ENCODE data around the gene MAML2. TPM values are rescaled to one million over a fixed set of nuclear protein-coding genes. Genes with fewer than 3 reads are reported as not detected.

The MAML2 gene
- polyA plus RNA-seq, 1 of the 3 experiments (the other 2 are of a cell fraction) = 20.1 TPM

- Histone ChIP-seq H3K79me2 (ENCODE audit: insufficient read depth) (peaks cover 81% of the 10 kb centered on the region), H3K27ac (ENCODE audit: low read depth in 2 of 2, low read length in 1 of 2) (peak overlapping the region; percentile 80 to 85; a peak in 3 of 4 replicates), H3K4me2 (peak overlapping the region; percentile 23; the same call in 1 of the 2 replicates), H3K9me3 (no peaks in the 10 kb centered on the region), H3K27me3 (ENCODE audit: insufficient read depth) (no peaks in the 10 kb centered on the region), H4K20me1 (ENCODE audit: insufficient read depth) (no peaks in the 10 kb centered on the region), H3K9ac (no peak overlapping the region), H3K4me3 (ENCODE audit: low read depth in 2 of 2, low read length in 1 of 2) (no peak overlapping the region), H3F3A (replicated peaks; ENCODE audit: insufficient read depth) (peaks cover 12% of the 10 kb centered on the region), H3K36me3 (replicated peaks in 1 of 2; ENCODE audit: control insufficient read depth in 1 of 2, insufficient read depth in 2 of 2, low read length in 1 of 2) (peaks cover 8 to 10% of the 10 kb centered on the region in 2 experiments), H3K4me1 (ENCODE audit: control insufficient read depth in 1 of 2, insufficient read depth in 2 of 2, low read depth in 1 of 2, low read length in 1 of 2) (peaks cover 11 to 24% of the 10 kb centered on the region in 2 experiments), H2AFZ (ENCODE audit: low read depth) (no peak overlapping the region), H3K9me2 (no peaks in the 10 kb centered on the region)
- 16% methylated on average over 3 of the region's 3 CpGs for WGBS (ENCODE audit: low lambda C conversion rate)
- CTCF ChIA-PET = interaction anchor here (1.4 to 3.4 kb wide), 2 partner anchors 254 kb away, joined by 3 to 12 read pairs; partner anchors contain the start of gene MAML2
- DNase-seq = no peak
- TF ChIP-seq YY1 (IDR thresholded peaks at IDR 0.05; ENCODE audit: low read depth) (no peak), POLR2AphosphoS5 (IDR thresholded peaks at IDR 0.05; ENCODE audit: low read depth, low read length) (peak; percentile 48; the same call in 1 of the 2 replicates), RAD21 (IDR thresholded peaks at IDR 0.05; ENCODE audit: low read length) (no peak), JUND (IDR thresholded peaks at IDR 0.05) (peak; percentile 69), NFIC (IDR thresholded peaks at IDR 0.05; ENCODE audit: borderline replicate concordance) (peak; percentile 56; the same call in 1 of the 2 replicates), MEF2A (IDR thresholded peaks at IDR 0.05; ENCODE audit: borderline replicate concordance, low read depth) (no peak), TEAD4 (IDR thresholded peaks at IDR 0.05; ENCODE audit: borderline replicate concordance, insufficient read depth) (peak; percentile 50; the same call in 1 of the 2 replicates), TCF12 (IDR thresholded peaks at IDR 0.05) (peak; percentile 73), FOSL2 (IDR thresholded peaks at IDR 0.05; ENCODE audit: borderline replicate concordance, low read depth) (peak; percentile 42; the same call in 1 of the 2 replicates), FOXJ3 (CRISPR knock-in tag; IDR thresholded peaks at IDR 0.05) (no peak), FOXM1 (IDR thresholded peaks at IDR 0.05; ENCODE audit: low read depth) (0 out of 2 replicates have a peak, but pooled peaks have one; percentile 41), EP300 (IDR thresholded peaks at IDR 0.05; ENCODE audit: borderline replicate concordance in 1 of 2, low read depth in 1 of 2, low read length in 1 of 2) (peak; percentile 22 to 82; a peak in 3 of 4 replicates), RXRA (IDR thresholded peaks at IDR 0.05; ENCODE audit: borderline replicate concordance, low read depth) (0 out of 2 replicates have a peak, but pooled peaks have one; percentile 35), PBX3 (IDR thresholded peaks at IDR 0.05) (peak; percentile 91)
- POLR2A ChIA-PET = no interaction called here
Observed at GRCh38 chr11:96088914-96089313, 254.1 kb downstream of the MAML2 start.

- Histone ChIP-seq H3K9ac (no peak overlapping the region), H3K9me3 (no peaks in the 10 kb centered on the region), H3K27me3 (ENCODE audit: insufficient read depth) (no peaks in the 10 kb centered on the region), H3K4me1 (ENCODE audit: control insufficient read depth in 1 of 2, insufficient read depth in 2 of 2, low read depth in 1 of 2, low read length in 1 of 2) (peaks cover 8 to 16% of the 10 kb centered on the region in 2 experiments), H3K9me2 (no peaks in the 10 kb centered on the region), H4K20me1 (ENCODE audit: insufficient read depth) (no peaks in the 10 kb centered on the region), H3K4me3 (ENCODE audit: low read depth in 2 of 2, low read length in 1 of 2) (no peak overlapping the region), H3K27ac (ENCODE audit: low read depth in 2 of 2, low read length in 1 of 2) (no peak overlapping the region), H3K4me2 (no peak overlapping the region), H3F3A (replicated peaks; ENCODE audit: insufficient read depth) (peaks cover 9% of the 10 kb centered on the region), H2AFZ (ENCODE audit: low read depth) (no peak overlapping the region), H3K79me2 (ENCODE audit: insufficient read depth) (peaks cover 73% of the 10 kb centered on the region), H3K36me3 (replicated peaks in 1 of 2; ENCODE audit: control insufficient read depth in 1 of 2, insufficient read depth in 2 of 2, low read length in 1 of 2) (peaks cover 2 to 3% of the 10 kb centered on the region in 2 experiments)
- CTCF ChIA-PET = interaction anchor here (0.6 kb wide), 2 partner anchors 257 to 1055 kb away, joined by 3 read pairs; partner anchors contain the start of gene MAML2
- POLR2A ChIA-PET = no interaction called here
- DNase-seq = no peak
- WGBS (ENCODE audit: low lambda C conversion rate) = 87% methylated on average over 1 of the region's 1 CpG
- no peak for TF ChIP-seq PBX3 (IDR thresholded peaks at IDR 0.05)
- no peak for TF ChIP-seq TEAD4 (IDR thresholded peaks at IDR 0.05; ENCODE audit: borderline replicate concordance, insufficient read depth)
- TF ChIP-seq MXI1 (IDR thresholded peaks at IDR 0.05; ENCODE audit: low read depth, low read length) = no peak
- no peak for TF ChIP-seq ZBTB33 (IDR thresholded peaks at IDR 0.05; ENCODE audit: borderline replicate concordance, low read depth)
- TF ChIP-seq TCF12 (IDR thresholded peaks at IDR 0.05) = no peak
- TF ChIP-seq CHD2 (IDR thresholded peaks at IDR 0.05; ENCODE audit: low read length, partially characterized antibody) = no peak
- no peak for TF ChIP-seq NRF1 (IDR thresholded peaks at IDR 0.05; ENCODE audit: low read depth, low read length)
- no peak for TF ChIP-seq SIN3A (IDR thresholded peaks at IDR 0.05; ENCODE audit: borderline replicate concordance, low read depth, low read length)
- TF ChIP-seq REST (IDR thresholded peaks at IDR 0.05; ENCODE audit: low read depth, low read length) = no peak
- TF ChIP-seq EP300 (IDR thresholded peaks at IDR 0.05; ENCODE audit: borderline replicate concordance in 1 of 2, low read depth in 1 of 2, low read length in 1 of 2) = no peak
Observed at GRCh38 chr11:96086111-96086510, 256.9 kb downstream of the MAML2 start.

All from SK-N-SH (cell line).